ENCODE data around the gene TSEN2. TPM values are rescaled to one million over a fixed set of nuclear protein-coding genes. Genes with fewer than 3 reads are reported as not detected.

The TSEN2 gene
- total RNA-seq, 1 donor from 2014 or later = 33.3 TPM

GRCh38 chr3:12506201-12506709 lies 22.0 kb downstream of the TSEN2 start:
- Mint-ChIP-seq H3K36me3 (ENCODE audit: insufficient read depth) (peaks cover 30% of the 10 kb centered on the region), H3K9me3 (ENCODE audit: low read depth) (no peaks in the 10 kb centered on the region), H3K27ac (no peak overlapping the region), H3K4me3 (ENCODE audit: low read depth) (no peak overlapping the region), H3K4me1 (ENCODE audit: low read depth) (no peaks in the 10 kb centered on the region), H3K27me3 (no peaks in the 10 kb centered on the region)
- no peak for DNase-seq (ENCODE audit: low spot score, unreplicated experiment)
- TF ChIP-seq CTCF (IDR thresholded peaks at IDR 0.05; ENCODE audit: unreplicated experiment) = no peak

- no peak for DNase-seq (ENCODE audit: low spot score, unreplicated experiment)
- Mint-ChIP-seq H3K4me1 (ENCODE audit: low read depth) (no peaks in the 10 kb centered on the region), H3K9me3 (ENCODE audit: low read depth) (no peaks in the 10 kb centered on the region), H3K4me3 (ENCODE audit: low read depth) (no peak overlapping the region), H3K27ac (peak overlapping the region; percentile 62), H3K27me3 (no peaks in the 10 kb centered on the region), H3K36me3 (ENCODE audit: insufficient read depth) (peaks cover 27% of the 10 kb centered on the region)
- TF ChIP-seq CTCF (IDR thresholded peaks at IDR 0.05; ENCODE audit: unreplicated experiment) = no peak
Measured at GRCh38 chr3:12507591-12508281, 23.5 kb downstream of the TSEN2 start.

GRCh38 chr3:12508291-12508700 lies 24.0 kb downstream of the TSEN2 start:
- Mint-ChIP-seq H3K27me3 (no peaks in the 10 kb centered on the region), H3K27ac (peak overlapping the region; percentile 35), H3K4me3 (ENCODE audit: low read depth) (no peak overlapping the region), H3K36me3 (ENCODE audit: insufficient read depth) (peaks cover 24% of the 10 kb centered on the region), H3K4me1 (ENCODE audit: low read depth) (no peaks in the 10 kb centered on the region), H3K9me3 (ENCODE audit: low read depth) (no peaks in the 10 kb centered on the region)
- DNase-seq (ENCODE audit: low spot score, unreplicated experiment) = no peak
- no peak for TF ChIP-seq CTCF (IDR thresholded peaks at IDR 0.05; ENCODE audit: unreplicated experiment)

GRCh38 chr3:12509466-12509865 lies 25.2 kb downstream of the TSEN2 start:
- H3K4me3 Mint-ChIP-seq (ENCODE audit: low read depth) = no peak overlapping the region
- peaks cover 21% of the 10 kb centered on the region for H3K36me3 Mint-ChIP-seq (ENCODE audit: insufficient read depth)
- H3K27me3 Mint-ChIP-seq = no peaks in the 10 kb centered on the region
- TF ChIP-seq CTCF (IDR thresholded peaks at IDR 0.05; ENCODE audit: unreplicated experiment) = no peak
- H3K4me1 Mint-ChIP-seq (ENCODE audit: low read depth) = no peaks in the 10 kb centered on the region
- no peak overlapping the region for H3K27ac Mint-ChIP-seq
- no peak for DNase-seq (ENCODE audit: low spot score, unreplicated experiment)
- H3K9me3 Mint-ChIP-seq (ENCODE audit: low read depth) = no peaks in the 10 kb centered on the region

- TF ChIP-seq CTCF (IDR thresholded peaks at IDR 0.05; ENCODE audit: unreplicated experiment) = no peak
Measured at GRCh38 chr3:12512534-12513118, 28.3 kb downstream of the TSEN2 start.

More at GRCh38 chr3:12512534-12513118, 28.3 kb downstream of the TSEN2 start:
- Mint-ChIP-seq H3K27ac (no peak overlapping the region), H3K27me3 (no peaks in the 10 kb centered on the region), H3K36me3 (ENCODE audit: insufficient read depth) (peaks cover 14% of the 10 kb centered on the region), H3K4me3 (ENCODE audit: low read depth) (no peak overlapping the region), H3K4me1 (ENCODE audit: low read depth) (peaks cover under 1% of the 10 kb centered on the region), H3K9me3 (ENCODE audit: low read depth) (no peaks in the 10 kb centered on the region)
- DNase-seq (ENCODE audit: low spot score, unreplicated experiment) = no peak
